ENCODE results near the gene PIEZO2.

PIEZO2 gene

GRCh38 chr18:10997885-10998284 lies 151.5 kb downstream of the PIEZO2 start:
- DNase-seq (ENCODE audit: low read depth): no peak
- TF ChIP-seq, protein P1, sequence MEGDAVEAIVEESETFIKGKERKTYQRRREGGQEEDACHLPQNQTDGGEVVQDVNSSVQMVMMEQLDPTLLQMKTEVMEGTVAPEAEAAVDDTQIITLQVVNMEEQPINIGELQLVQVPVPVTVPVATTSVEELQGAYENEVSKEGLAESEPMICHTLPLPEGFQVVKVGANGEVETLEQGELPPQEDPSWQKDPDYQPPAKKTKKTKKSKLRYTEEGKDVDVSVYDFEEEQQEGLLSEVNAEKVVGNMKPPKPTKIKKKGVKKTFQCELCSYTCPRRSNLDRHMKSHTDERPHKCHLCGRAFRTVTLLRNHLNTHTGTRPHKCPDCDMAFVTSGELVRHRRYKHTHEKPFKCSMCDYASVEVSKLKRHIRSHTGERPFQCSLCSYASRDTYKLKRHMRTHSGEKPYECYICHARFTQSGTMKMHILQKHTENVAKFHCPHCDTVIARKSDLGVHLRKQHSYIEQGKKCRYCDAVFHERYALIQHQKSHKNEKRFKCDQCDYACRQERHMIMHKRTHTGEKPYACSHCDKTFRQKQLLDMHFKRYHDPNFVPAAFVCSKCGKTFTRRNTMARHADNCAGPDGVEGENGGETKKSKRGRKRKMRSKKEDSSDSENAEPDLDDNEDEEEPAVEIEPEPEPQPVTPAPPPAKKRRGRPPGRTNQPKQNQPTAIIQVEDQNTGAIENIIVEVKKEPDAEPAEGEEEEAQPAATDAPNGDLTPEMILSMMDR (conservative IDR thresholded peaks at IDR 0.05; ENCODE audit: low read length): no peak
- no peak overlapping the region for H3K4me3 ChIP-seq (ENCODE audit: low read length)

DNA sequence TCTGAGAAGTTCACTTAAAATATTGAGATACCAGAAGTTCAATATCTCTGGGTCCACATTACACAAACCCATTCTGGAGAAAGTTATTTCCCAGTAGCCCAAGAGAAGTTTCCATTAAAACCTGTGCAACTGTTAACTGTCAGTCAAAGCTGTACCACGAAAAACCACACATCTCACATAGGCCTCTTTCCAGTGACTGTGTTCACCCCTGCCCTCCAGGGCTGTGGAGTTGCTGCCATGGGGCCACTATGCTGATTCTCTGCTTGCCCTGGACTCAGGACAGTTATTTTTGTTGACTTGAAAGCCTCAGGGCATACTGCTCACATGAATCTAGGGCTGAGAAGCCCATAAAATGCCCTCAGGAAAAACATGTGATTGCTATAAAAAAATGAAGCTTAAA lies 153.8 kb downstream of the PIEZO2 start:
- H3K4me3 ChIP-seq (ENCODE audit: low read length): no peak overlapping the region
- DNase-seq (ENCODE audit: low read depth): no peak
- TF ChIP-seq, protein P1 (conservative IDR thresholded peaks at IDR 0.05; ENCODE audit: low read length): no peak

- TF ChIP-seq, protein P1 (conservative IDR thresholded peaks at IDR 0.05; ENCODE audit: low read length): no peak
- DNase-seq (ENCODE audit: low read depth): no peak
- H3K4me3 ChIP-seq (ENCODE audit: low read length): no peak overlapping the region
These were observed 159.9 kb downstream of the PIEZO2 start for GRCh38 chr18:10989486-10989885.

- TF ChIP-seq, protein P1 (conservative IDR thresholded peaks at IDR 0.05; ENCODE audit: low read length): no peak
- no peak for DNase-seq (ENCODE audit: low read depth)
- no peak overlapping the region for H3K4me3 ChIP-seq (ENCODE audit: low read length)
These were observed 163.7 kb downstream of the PIEZO2 start for GRCh38 chr18:10985689-10986088.

DNA sequence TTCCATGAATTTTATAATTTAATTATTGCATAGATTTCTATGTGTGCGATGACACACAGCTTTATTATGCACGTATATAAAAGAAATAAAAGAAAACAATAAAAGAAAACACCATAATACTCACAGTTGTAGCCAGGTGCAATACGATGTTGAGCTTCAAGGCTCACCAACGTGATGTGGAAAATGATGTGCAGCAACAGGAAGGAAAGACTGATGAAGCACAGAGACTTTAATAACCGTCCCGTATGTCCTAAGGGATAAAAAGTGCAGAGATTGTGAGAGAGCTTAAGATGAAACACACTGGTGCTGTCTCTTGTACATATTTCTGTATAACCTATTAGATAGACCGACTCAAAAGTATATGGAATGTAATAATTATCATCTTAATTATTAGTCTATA lies 170.0 kb downstream of the PIEZO2 start:
- H3K4me3 ChIP-seq (ENCODE audit: low read length): no peak overlapping the region
- DNase-seq (ENCODE audit: low read depth): no peak
- TF ChIP-seq, protein P1 (conservative IDR thresholded peaks at IDR 0.05; ENCODE audit: low read length): no peak

DNA sequence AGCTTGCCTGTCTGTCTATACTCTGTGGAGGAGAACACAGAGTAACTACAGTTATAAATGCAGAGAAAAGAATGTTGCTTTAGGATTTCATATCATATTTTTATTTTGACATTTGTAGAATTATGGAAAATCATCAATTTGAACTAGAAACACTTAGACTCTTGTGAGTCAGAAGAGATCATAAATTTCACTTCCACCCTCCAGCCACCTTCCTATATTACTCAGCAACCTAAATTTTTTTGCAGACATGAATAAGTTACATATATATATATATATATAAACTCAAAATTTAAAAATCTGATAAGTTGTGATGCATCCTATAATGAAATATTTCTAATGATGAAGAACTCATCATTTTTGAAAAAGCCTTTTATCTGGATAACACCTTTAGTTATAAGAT lies 172.3 kb downstream of the PIEZO2 start:
- no peak overlapping the region for H3K4me3 ChIP-seq (ENCODE audit: low read length)
- DNase-seq (ENCODE audit: low read depth): no peak
- TF ChIP-seq, protein P1 (conservative IDR thresholded peaks at IDR 0.05; ENCODE audit: low read length): no peak

DNA sequence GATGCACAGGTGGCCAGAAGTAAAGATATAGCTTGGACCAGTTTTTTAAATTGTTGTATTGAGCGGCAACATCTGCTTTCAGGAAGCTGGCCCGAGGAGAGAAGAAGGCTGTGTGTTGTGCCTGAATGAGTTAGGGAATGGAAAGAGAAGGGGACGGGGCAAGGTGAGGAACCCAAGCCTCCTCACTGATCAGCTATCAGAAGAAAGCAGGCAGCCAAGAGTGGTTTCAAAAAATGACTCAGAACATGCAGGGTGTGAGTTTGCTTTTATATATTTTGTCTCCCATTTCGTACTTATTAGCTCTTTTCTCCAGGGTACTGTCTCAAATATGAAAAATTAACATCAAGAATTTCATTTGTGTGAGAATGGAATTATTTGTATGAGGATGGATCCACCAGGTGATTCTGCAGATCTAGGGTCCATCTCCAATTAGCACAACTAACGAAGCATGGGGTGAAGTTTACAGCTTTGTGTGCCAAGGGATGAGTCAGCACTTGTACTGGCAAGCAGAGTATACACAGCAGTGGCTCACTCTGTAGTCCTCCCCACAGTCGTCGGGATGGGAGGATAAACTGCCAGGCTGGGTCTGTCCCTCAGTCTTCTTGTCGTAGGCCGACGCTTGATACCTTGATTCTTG lies 175.7 kb downstream of the PIEZO2 start:
- H3K4me3 ChIP-seq (ENCODE audit: low read length): no peak overlapping the region
- peak; percentile 3 for DNase-seq (ENCODE audit: low read depth)
- TF ChIP-seq, protein P1 (conservative IDR thresholded peaks at IDR 0.05; ENCODE audit: low read length): no peak

All from AG10803 (cell line).